K562 (cell line): ENCODE measurements around the gene POT1. TPM values are rescaled to one million over a fixed set of nuclear protein-coding genes. Genes with fewer than 3 reads are reported as not detected.

Experiments used
- MGA ChIP-seq: fragments of 450-650 bp; IDR thresholded peaks from 2 replicates; pipeline ENCODE4 v1.6.1; 2016; ENCODE audit warnings: mild to moderate bottlenecking, moderate library complexity
- polyA plus RNA-seq, 8 experiments: library from polyadenylated mRNA; depleted of rRNA in 4 of 8; stranded (reverse) in 5 of 8; unstranded in 3 of 8; fragments of >200 nt; fragmentation: Nextera tagmentation in 2 of 8; fragmentation: Illumina TruSeq in 1 of 8; extraction: Ambion mirVana in 2 of 8; extraction: Trizol in 1 of 8; gene quantifications; 2 replicates each; pipeline versions ENCODE4 v1.2.1 to v1.2.3, GENCODE V29; 2011 to 2014; ENCODE audit warnings: inconsistent platforms in 1 of 8, missing spikeins in 1 of 8
- total RNA-seq, 7 experiments: library from RNA; depleted of rRNA in 6 of 7; stranded (reverse); fragments of >200 nt in 6 of 7; fragmentation: Illumina TruSeq in 2 of 7; extraction: Trizol in 2 of 7; gene quantifications; 2 replicates each; pipeline versions ENCODE4 v1.2.1 to v1.2.3, GENCODE V29; 2011 to 2021; ENCODE audit warnings: low replicate concordance in 1 of 7

Gene POT1
- total and polyA plus RNA-seq, 9 of the 15 experiments (the other 6 are each of a cell fraction or from before 2014, with no cell fraction given) = 37.9 to 140 (median 63.6) TPM

- no peak for TF ChIP-seq MGA
Observed at GRCh38 chr7:124965553-124965952, 35.9 kb upstream of the POT1 start (continued).
